BJ (cell line): ENCODE measurements around the gene NFAM1. TPM values are rescaled to one million over a fixed set of nuclear protein-coding genes. Genes with fewer than 3 reads are reported as not detected.

Experiments
- CTCF ChIA-PET: fragments of 350-600 bp; formaldehyde crosslinking; extraction: SDS; loops from one replicate; lab custom pipeline; 2021; ENCODE audit warnings: antibody characterized with exemption, inconsistent platforms; lab: Yijun Ruan, JAX
- POLR2A ChIA-PET: fragments of 300-600 bp; sonication (Branson Sonifier 250); formaldehyde crosslinking; extraction: SDS; loops from one replicate; lab custom pipeline; 2021; ENCODE audit warnings: antibody characterized with exemption; lab: Charles Lee
- DNase-seq: peaks from one replicate; pipeline ENCODE4 v3.0.0-alpha.2; 2011; ENCODE audit warnings: low read depth
- H3K27me3 ChIP-seq: 2 replicates; pipeline ENCODE4 v1.6.0; 2011; ENCODE audit warnings: low read length; ENCODE audit not compliant: control insufficient read depth, insufficient read depth
- H3K36me3 ChIP-seq: 2 replicates; pipeline ENCODE4 v1.5.1; 2011; ENCODE audit warnings: low read length; ENCODE audit not compliant: control insufficient read depth, insufficient read depth
- H3K4me3 ChIP-seq: 2 replicates; pipeline ENCODE4 v1.5.1; 2011; ENCODE audit warnings: low read depth, mild to moderate bottlenecking, control low read depth, low read length
- polyA plus RNA-seq: library from polyadenylated mRNA; depleted of rRNA; stranded (reverse); fragments of >200 nt; gene quantifications from 2 replicates; pipeline ENCODE4 v1.2.3, GENCODE V29; 2011
- TF ChIP-seq, protein P1 (sequence below): IDR thresholded peaks from 2 replicates; pipeline ENCODE4 v1.5.1; 2011; ENCODE audit warnings: low read depth, mild to moderate bottlenecking, control low read depth, inconsistent platforms, low read length, moderate library complexity; ENCODE audit not compliant: insufficient read depth

Gene NFAM1
- polyA plus RNA-seq, 1 experiment: 0.01 TPM

GRCh38 chr22:42425989-42426355 lies 6.2 kb downstream of the NFAM1 start:
- Histone ChIP-seq H3K36me3 (no peaks in the 10 kb centered on the region), H3K4me3 (no peak overlapping the region), H3K27me3 (peaks cover 12% of the 10 kb centered on the region)
- TF ChIP-seq, protein P1, sequence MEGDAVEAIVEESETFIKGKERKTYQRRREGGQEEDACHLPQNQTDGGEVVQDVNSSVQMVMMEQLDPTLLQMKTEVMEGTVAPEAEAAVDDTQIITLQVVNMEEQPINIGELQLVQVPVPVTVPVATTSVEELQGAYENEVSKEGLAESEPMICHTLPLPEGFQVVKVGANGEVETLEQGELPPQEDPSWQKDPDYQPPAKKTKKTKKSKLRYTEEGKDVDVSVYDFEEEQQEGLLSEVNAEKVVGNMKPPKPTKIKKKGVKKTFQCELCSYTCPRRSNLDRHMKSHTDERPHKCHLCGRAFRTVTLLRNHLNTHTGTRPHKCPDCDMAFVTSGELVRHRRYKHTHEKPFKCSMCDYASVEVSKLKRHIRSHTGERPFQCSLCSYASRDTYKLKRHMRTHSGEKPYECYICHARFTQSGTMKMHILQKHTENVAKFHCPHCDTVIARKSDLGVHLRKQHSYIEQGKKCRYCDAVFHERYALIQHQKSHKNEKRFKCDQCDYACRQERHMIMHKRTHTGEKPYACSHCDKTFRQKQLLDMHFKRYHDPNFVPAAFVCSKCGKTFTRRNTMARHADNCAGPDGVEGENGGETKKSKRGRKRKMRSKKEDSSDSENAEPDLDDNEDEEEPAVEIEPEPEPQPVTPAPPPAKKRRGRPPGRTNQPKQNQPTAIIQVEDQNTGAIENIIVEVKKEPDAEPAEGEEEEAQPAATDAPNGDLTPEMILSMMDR: no peak
- POLR2A ChIA-PET: no interaction called here
- CTCF ChIA-PET: no interaction called here
- DNase-seq: no peak

- Histone ChIP-seq H3K27me3 (peaks cover 8% of the 10 kb centered on the region; the same call in 1 of the 2 replicates), H3K36me3 (no peaks in the 10 kb centered on the region), H3K4me3 (no peak overlapping the region)
- TF ChIP-seq, protein P1: no peak
- DNase-seq: no peak
- POLR2A ChIA-PET: no interaction called here
- CTCF ChIA-PET: interaction anchor here (1.4 kb wide), 1 partner anchor 256 kb away, joined by 3 read pairs; no protein-coding TSS in a partner anchor
These were observed 6.7 kb downstream of the NFAM1 start for GRCh38 chr22:42425337-42425988.

GRCh38 chr22:42419243-42419881 lies 12.8 kb downstream of the NFAM1 start:
- TF ChIP-seq, protein P1: no peak
- ChIA-PET POLR2A (no interaction called here), CTCF (interaction anchor here (1.0 kb wide), 1 partner anchor 12 kb away, joined by 3 read pairs; no protein-coding TSS in a partner anchor)
- Histone ChIP-seq H3K27me3 (no peaks in the 10 kb centered on the region), H3K36me3 (no peaks in the 10 kb centered on the region), H3K4me3 (no peak overlapping the region)
- no peak for DNase-seq

- no peaks in the 10 kb centered on the region for H3K27me3 ChIP-seq
- DNase-seq: no peak
- ChIA-PET CTCF (interaction anchor here (1.0 kb wide), 1 partner anchor 12 kb away, joined by 3 read pairs; no protein-coding TSS in a partner anchor), POLR2A (no interaction called here)
- no peak overlapping the region for H3K4me3 ChIP-seq
- TF ChIP-seq, protein P1: no peak
- H3K36me3 ChIP-seq: no peaks in the 10 kb centered on the region
These were observed 13.4 kb downstream of the NFAM1 start for GRCh38 chr22:42418811-42419242.

- DNase-seq: no peak
- ChIA-PET POLR2A (no interaction called here), CTCF (interaction anchor here (0.5 kb wide), 1 partner anchor 372 kb away, joined by 3 read pairs; no protein-coding TSS in a partner anchor)
- Histone ChIP-seq H3K36me3 (no peaks in the 10 kb centered on the region), H3K4me3 (no peak overlapping the region), H3K27me3 (no peaks in the 10 kb centered on the region; the same call in 1 of the 2 replicates)
- TF ChIP-seq, protein P1: no peak
These were observed 14.4 kb downstream of the NFAM1 start for GRCh38 chr22:42417645-42418305.
